ENCODE results near the gene MGAT4C. TPM values are rescaled to one million over a fixed set of nuclear protein-coding genes. Genes with fewer than 3 reads are reported as not detected.
"Not testable (repeated sequence)": the region's sequence is repeated elsewhere in the genome, so short reads cannot be mapped to it uniquely, and the experiment has no call there.

The MGAT4C gene
- not detected in 3 replicates for polyA plus RNA-seq
- not detected for polyA plus RNA-seq (2011; ENCODE audit: low read depth)
- polyA plus RNA-seq (2011; cell fraction: cytosol; rRNA removed), result not detected in 2 replicates
- not detected in 2 replicates for polyA plus RNA-seq (2011; cell fraction: nucleus; rRNA removed)
- not detected in 2 replicates for polyA plus RNA-seq (2012; ENCODE audit: low replicate concordance)
- not detected in 3 replicates for polyA minus RNA-seq
- not detected for polyA minus RNA-seq (2011; cell fraction: cytosol; rRNA and poly(A)+ RNA removed)
- polyA minus RNA-seq (2011; cell fraction: nucleus; rRNA and poly(A)+ RNA removed), result not detected in 2 replicates

DNA sequence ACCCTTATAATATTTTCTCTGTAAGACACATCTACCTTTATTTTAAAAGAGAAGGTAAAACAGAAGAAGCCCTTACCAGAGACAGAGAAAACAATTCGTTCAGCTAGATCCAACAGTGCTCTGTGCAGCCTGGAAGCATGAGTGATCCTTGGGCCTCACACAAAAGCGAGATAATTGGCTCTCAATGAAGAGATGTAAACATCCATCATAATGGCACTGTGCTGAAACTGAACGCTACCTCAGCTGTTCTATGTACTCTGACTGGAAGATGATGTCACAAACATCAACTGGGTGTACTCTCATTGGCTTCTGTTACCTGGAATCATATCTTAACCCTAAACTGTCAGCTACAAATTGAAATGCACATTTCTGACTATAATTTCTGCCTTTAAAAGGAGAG is at the start of gene MGAT4C:
TSS of gene MGAT4C (minus strand) at position 229 of the 400 bp plus-strand sequence.
- H3K9me1 ChIP-seq (ENCODE audit: control insufficient read depth, extremely low read depth, insufficient read depth, low read length), result no peaks in the 10 kb centered on the region
- H3K4me3 ChIP-seq (ENCODE audit: control insufficient read depth in 2 of 3, extremely low read depth in 1 of 3, insufficient read depth in 2 of 3, low read depth in 1 of 3, low read length in 3 of 3), result no peak within 1 kb of the TSS
- no peak within 1 kb of the TSS for H3K9ac ChIP-seq (ENCODE audit: control insufficient read depth, extremely low read depth, insufficient read depth, low read length)
- DNase-seq (ENCODE audit: low read depth, low spot score) (no peak), FAIRE-seq (no peak)
- H3K4me1 ChIP-seq (ENCODE audit: control insufficient read depth, extremely low read depth, insufficient read depth, low read length), result no peaks in the 10 kb centered on the region
- no peak within 1 kb of the TSS for H3K4me2 ChIP-seq (ENCODE audit: control insufficient read depth, extremely low read depth, insufficient read depth, low read depth, low read length)
- no peaks in the 10 kb centered on the region for H3K36me3 ChIP-seq (ENCODE audit: control insufficient read depth in 2 of 2, extremely low read depth in 1 of 2, insufficient read depth in 2 of 2, low read length in 2 of 2)
- no peak within 1 kb of the TSS for H2AFZ ChIP-seq (ENCODE audit: control insufficient read depth, low read length)
- H3K27me3 ChIP-seq (ENCODE audit: control insufficient read depth, extremely low read depth, insufficient read depth, low read length), result no peaks in the 10 kb centered on the region
- dilution Hi-C loops (cut with MboI; ENCODE audit: extremely low pct_ligation_motif_present, low sequenced_read_pairs), result no loop called here
- TF ChIP-seq, protein P1, sequence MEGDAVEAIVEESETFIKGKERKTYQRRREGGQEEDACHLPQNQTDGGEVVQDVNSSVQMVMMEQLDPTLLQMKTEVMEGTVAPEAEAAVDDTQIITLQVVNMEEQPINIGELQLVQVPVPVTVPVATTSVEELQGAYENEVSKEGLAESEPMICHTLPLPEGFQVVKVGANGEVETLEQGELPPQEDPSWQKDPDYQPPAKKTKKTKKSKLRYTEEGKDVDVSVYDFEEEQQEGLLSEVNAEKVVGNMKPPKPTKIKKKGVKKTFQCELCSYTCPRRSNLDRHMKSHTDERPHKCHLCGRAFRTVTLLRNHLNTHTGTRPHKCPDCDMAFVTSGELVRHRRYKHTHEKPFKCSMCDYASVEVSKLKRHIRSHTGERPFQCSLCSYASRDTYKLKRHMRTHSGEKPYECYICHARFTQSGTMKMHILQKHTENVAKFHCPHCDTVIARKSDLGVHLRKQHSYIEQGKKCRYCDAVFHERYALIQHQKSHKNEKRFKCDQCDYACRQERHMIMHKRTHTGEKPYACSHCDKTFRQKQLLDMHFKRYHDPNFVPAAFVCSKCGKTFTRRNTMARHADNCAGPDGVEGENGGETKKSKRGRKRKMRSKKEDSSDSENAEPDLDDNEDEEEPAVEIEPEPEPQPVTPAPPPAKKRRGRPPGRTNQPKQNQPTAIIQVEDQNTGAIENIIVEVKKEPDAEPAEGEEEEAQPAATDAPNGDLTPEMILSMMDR (optimal IDR thresholded peaks at IDR 0.05 in 1 of 3, IDR thresholded peaks at IDR 0.05 in 1 of 3, conservative IDR thresholded peaks at IDR 0.05 in 1 of 3; ENCODE audit: extremely low read depth in 1 of 3, insufficient read depth in 2 of 3, low read length in 3 of 3), result no peak
- no peak for TF ChIP-seq EZH2 (IDR thresholded peaks at IDR 0.05; ENCODE audit: low read length)
- H3K79me2 ChIP-seq (ENCODE audit: control insufficient read depth, insufficient read depth, low read length), result no peaks in the 10 kb centered on the region
- H3K9me3 ChIP-seq (ENCODE audit: control insufficient read depth, low read depth, low read length), result no peaks in the 10 kb centered on the region
- H4K20me1 ChIP-seq (ENCODE audit: control insufficient read depth, extremely low read depth, insufficient read depth, low read length), result no peaks in the 10 kb centered on the region
- no peak within 1 kb of the TSS for H3K27ac ChIP-seq (ENCODE audit: control insufficient read depth, insufficient read depth, low read length)

DNA sequence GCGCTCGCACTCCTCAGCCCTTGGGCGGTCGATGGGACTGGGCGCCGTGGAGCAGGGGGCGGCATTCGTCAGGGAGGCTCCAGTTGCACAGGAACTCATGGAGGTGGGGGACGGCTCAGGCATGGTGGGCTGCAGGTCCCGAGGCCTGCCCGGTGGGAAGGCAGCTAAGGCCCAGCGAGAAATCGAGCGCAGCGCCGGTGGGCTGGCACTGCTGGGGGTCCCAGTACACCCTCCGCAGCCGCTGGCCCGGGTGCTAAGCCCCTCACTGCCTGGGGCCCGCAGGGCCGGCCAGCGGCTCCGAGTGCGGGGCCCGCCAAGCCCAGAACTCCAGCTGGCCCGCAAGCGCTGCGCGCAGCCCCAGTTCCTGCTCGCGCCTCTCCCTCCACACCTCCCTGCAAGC is 40.2 kb upstream of the MGAT4C start:
- H3K27ac ChIP-seq (ENCODE audit: control insufficient read depth, insufficient read depth, low read length); H3K4me3 ChIP-seq (ENCODE audit: control insufficient read depth in 2 of 3, extremely low read depth in 1 of 3, insufficient read depth in 2 of 3, low read depth in 1 of 3, low read length in 3 of 3); H3K4me1 ChIP-seq (ENCODE audit: control insufficient read depth, extremely low read depth, insufficient read depth, low read length); H3K79me2 ChIP-seq (ENCODE audit: control insufficient read depth, insufficient read depth, low read length); H3K9me1 ChIP-seq (ENCODE audit: control insufficient read depth, extremely low read depth, insufficient read depth, low read length); H3K36me3 ChIP-seq (ENCODE audit: control insufficient read depth in 2 of 2, extremely low read depth in 1 of 2, insufficient read depth in 2 of 2, low read length in 2 of 2); H4K20me1 ChIP-seq (ENCODE audit: control insufficient read depth, extremely low read depth, insufficient read depth, low read length); H3K4me2 ChIP-seq (ENCODE audit: control insufficient read depth, extremely low read depth, insufficient read depth, low read depth, low read length); H3K9ac ChIP-seq (ENCODE audit: control insufficient read depth, extremely low read depth, insufficient read depth, low read length); dilution Hi-C loops (cut with MboI; ENCODE audit: extremely low pct_ligation_motif_present, low sequenced_read_pairs); DNase-seq (ENCODE audit: low read depth, low spot score); FAIRE-seq; H2AFZ ChIP-seq (ENCODE audit: control insufficient read depth, low read length); H3K27me3 ChIP-seq (ENCODE audit: control insufficient read depth, extremely low read depth, insufficient read depth, low read length); H3K9me3 ChIP-seq (ENCODE audit: control insufficient read depth, low read depth, low read length): not testable (repeated sequence)
